ENCODE data around the gene ALDOB.
A peak's percentile ranks its signal among the peaks of the same experiment; 100 is the strongest.

Gene ALDOB

DNA sequence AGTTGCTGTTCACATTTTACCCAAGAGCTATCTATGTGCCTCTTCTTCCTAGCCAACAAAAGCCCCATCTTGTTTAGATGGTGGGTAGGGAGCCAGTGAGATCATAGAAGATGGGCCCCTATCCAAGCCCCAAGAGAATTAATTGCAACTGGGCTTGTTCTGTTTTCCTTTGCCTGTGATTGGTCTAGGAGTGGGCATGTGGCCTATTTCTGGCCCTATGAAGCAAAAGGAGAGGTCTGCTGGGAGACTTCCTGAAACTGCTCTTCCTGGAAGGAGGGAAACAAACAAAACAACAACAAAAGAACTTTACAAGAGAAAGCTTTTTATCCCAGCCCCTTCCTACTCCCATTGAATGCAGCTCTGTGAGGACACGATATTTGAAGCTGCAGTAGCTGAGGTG is 32.5 kb upstream of the ALDOB start:
- TF ChIP-seq, protein P1, sequence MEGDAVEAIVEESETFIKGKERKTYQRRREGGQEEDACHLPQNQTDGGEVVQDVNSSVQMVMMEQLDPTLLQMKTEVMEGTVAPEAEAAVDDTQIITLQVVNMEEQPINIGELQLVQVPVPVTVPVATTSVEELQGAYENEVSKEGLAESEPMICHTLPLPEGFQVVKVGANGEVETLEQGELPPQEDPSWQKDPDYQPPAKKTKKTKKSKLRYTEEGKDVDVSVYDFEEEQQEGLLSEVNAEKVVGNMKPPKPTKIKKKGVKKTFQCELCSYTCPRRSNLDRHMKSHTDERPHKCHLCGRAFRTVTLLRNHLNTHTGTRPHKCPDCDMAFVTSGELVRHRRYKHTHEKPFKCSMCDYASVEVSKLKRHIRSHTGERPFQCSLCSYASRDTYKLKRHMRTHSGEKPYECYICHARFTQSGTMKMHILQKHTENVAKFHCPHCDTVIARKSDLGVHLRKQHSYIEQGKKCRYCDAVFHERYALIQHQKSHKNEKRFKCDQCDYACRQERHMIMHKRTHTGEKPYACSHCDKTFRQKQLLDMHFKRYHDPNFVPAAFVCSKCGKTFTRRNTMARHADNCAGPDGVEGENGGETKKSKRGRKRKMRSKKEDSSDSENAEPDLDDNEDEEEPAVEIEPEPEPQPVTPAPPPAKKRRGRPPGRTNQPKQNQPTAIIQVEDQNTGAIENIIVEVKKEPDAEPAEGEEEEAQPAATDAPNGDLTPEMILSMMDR (conservative IDR thresholded peaks at IDR 0.05; ENCODE audit: low read depth, low read length), result no peak
- DNase-seq (ENCODE audit: low read depth), result no peak
- no peak overlapping the region for H3K4me3 ChIP-seq (ENCODE audit: low read depth, low read length)

- H3K4me3 ChIP-seq (ENCODE audit: low read depth, low read length), result no peak overlapping the region
- TF ChIP-seq, protein P1 (conservative IDR thresholded peaks at IDR 0.05; ENCODE audit: low read depth, low read length), result no peak
- DNase-seq (ENCODE audit: low read depth), result no peak
Measured at GRCh38 chr9:101467690-101468089, 32.1 kb upstream of the ALDOB start.

DNA sequence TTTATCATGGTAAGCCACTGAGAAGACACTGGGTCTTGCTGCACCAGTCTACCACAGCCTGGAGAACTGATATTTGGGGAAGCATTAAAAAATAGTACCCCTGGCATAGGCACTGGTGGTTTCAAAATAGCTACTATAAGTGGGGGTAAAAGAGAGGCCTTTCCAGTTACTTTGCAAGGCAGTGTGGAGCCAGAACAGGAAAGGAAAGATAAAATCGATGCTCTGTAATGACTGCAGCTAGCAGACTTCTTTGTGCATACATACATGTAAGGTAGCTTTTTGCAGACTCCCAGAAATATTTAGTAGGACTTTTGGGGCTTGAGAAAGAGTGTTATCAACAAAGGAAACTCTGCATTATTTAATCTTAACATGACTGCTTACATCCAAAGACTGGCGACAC is 31.3 kb upstream of the ALDOB start:
- DNase-seq (ENCODE audit: low read depth), result no peak
- TF ChIP-seq, protein P1 (conservative IDR thresholded peaks at IDR 0.05; ENCODE audit: low read depth, low read length), result no peak
- H3K4me3 ChIP-seq (ENCODE audit: low read depth, low read length), result no peak overlapping the region

- TF ChIP-seq, protein P1 (conservative IDR thresholded peaks at IDR 0.05; ENCODE audit: low read depth, low read length), result peak; percentile 72
- DNase-seq (ENCODE audit: low read depth), result peak; percentile 82
- H3K4me3 ChIP-seq (ENCODE audit: low read depth, low read length), result no peak overlapping the region
Measured at GRCh38 chr9:101465326-101465915, 29.8 kb upstream of the ALDOB start.

GRCh38 chr9:101463397-101463796 is 27.8 kb upstream of the ALDOB start:
- DNase-seq (ENCODE audit: low read depth), result peak; percentile 59
- TF ChIP-seq, protein P1 (conservative IDR thresholded peaks at IDR 0.05; ENCODE audit: low read depth, low read length), result no peak
- no peak overlapping the region for H3K4me3 ChIP-seq (ENCODE audit: low read depth, low read length)

DNA sequence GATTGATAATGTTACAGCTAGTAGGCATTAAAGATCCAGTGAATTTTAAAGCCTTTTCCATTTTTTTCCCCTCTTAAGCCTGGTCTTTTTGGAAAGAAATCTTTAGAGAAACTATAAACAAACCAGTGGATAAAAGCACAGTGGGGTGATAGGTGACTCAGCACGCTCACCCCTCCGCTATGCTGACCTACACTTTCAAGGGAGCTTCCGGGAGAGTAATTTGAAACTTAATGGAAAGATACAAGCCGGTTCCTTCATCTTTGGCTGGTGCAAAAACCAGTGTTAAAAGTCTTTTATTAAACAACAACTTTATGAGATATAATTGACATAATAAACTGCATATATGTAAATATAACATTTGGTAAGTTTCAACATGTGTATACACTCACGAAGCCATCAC is 27.0 kb upstream of the ALDOB start:
- DNase-seq (ENCODE audit: low read depth), result peak; percentile 89
- TF ChIP-seq, protein P1 (conservative IDR thresholded peaks at IDR 0.05; ENCODE audit: low read depth, low read length), result no peak

GRCh38 chr9:101460965-101461364 is 25.4 kb upstream of the ALDOB start:
- DNase-seq (ENCODE audit: low read depth), result peak; percentile 47
- TF ChIP-seq, protein P1 (conservative IDR thresholded peaks at IDR 0.05; ENCODE audit: low read depth, low read length), result no peak
- no peak overlapping the region for H3K4me3 ChIP-seq (ENCODE audit: low read depth, low read length)

More for the DNA sequence above, 27.0 kb upstream of the ALDOB start:
- H3K4me3 ChIP-seq (ENCODE audit: low read depth, low read length), result no peak overlapping the region

Measured in choroid plexus epithelial cell (primary cell).